Left forelimb (tissue), 1 donor: ENCODE data around the gene PIGR.

Experiments used
- DNase-seq: peaks from one replicate; pipeline ENCODE4 v3.0.0-alpha.2; 2018; ENCODE audit warnings: low spot score

PIGR gene

DNA sequence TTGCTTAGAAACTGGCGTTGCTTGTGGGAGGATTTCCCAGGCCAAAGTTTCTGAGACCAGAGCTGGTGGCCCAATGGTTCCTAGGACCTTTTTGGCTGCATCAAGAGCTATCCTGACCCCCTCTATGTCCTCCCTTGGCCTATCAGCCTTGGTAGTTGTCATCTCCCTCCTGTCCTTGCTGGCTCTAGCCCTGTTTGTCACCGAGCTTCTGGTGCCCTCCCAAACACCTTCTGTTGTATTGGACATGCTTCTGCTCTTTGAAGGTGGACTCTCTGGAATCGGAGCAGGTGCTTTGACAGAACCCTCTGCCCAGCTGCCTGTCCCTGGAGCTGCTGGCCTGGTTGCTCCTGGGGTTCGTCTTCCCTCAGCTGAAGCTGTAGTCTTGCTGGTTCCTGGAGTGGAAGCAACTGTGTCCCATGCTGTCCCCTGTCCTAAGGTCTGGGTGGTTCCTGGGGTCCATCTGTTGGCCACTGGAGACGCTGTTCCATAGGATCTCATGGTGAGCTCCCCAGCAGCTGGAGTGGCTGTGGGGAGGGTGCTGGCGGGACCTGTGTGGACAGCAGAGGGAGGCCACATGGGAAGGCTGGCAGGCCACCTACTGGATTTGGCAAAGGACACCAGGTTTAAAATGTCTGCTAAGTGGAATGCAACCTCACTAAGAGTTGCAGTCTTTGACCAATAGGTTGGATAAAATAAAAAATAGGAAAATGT is 14.6 kb upstream of the PIGR start:
- DNase-seq = no peak

DNA sequence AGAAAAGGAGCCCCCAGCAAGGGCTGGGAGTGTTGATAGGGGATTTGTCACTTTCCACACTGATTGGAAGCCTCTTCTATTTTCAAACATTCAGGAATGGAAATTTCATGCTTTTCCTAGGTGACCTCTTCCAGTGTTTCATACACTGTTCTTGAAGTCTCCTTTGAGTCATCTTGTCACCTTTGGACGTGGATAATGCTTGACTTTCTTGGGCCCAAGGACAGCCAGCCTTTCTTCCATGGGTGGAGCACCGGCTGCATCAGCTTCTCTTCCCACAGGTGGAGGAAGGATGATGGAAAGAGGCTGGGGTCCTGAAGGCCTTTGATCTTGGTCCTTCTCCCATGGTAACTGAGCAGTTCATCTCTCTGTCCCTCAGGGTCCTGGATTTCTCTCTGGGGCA is 11.9 kb upstream of the PIGR start:
- no peak for DNase-seq

DNA sequence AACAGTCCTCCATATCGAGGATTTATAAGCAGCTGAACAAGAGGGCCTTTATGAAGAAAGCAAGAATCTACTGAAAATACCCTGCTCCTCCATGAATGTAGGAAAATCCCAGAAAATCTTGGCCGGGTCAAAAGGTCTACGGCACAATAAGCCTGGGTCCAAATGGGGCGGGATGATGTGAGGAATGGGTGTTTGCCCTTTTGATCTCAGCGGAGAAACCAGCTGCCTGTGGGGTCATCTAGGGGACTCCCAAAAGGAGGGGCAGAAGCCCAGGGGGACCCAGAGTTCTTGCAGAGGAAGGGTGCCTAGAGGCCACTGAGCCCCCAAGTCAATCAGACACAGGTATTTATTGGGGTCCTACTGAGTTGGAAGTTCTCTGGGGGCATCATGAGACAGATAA is 11.4 kb upstream of the PIGR start:
- no peak for DNase-seq

DNA sequence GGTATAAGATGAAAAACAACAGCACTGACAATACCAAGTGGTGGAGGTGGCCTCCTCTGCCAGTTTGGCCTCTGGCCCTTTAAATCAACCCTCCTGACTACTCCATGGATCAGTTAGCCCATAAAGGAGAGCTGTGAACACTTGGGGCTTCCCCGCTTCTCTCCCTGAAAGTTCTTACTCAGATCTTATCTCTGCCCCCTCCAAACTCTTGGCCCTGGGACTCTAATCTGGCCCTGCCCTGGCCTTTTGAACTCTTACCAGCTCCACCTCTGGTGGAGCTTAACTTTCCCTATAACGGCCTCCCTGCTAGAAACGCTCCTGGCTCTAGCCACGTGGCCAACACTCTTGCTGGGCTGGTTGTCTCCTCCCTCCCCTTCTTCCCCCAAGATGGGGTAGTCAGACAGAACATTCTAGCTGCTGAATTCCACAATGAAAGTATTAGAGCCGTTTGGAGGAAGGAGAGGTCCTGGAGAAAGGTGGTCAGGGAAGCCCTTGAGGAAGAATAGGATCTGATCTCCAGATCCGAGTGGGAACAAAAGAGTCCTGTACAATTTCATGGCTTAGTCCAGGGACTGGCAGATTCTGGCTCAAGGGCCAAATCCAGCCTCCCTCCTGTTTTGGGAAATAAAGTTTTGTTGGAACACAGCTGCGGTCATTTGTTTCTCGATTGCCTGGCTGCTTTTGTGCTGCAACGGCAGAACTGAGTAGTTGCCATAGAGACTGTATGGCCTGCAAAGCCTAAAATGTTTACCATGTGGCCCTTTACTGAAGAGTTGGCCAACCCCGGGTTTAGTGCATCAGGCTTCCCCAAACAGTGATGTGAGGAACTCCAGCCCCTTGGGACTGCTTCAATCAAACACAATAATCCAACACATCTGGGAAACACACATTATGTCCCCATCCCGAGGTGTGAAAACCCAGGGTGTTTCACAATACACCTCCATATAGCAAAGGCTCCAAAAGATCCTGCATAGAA is 9.5 kb upstream of the PIGR start:
- no peak for DNase-seq

DNA sequence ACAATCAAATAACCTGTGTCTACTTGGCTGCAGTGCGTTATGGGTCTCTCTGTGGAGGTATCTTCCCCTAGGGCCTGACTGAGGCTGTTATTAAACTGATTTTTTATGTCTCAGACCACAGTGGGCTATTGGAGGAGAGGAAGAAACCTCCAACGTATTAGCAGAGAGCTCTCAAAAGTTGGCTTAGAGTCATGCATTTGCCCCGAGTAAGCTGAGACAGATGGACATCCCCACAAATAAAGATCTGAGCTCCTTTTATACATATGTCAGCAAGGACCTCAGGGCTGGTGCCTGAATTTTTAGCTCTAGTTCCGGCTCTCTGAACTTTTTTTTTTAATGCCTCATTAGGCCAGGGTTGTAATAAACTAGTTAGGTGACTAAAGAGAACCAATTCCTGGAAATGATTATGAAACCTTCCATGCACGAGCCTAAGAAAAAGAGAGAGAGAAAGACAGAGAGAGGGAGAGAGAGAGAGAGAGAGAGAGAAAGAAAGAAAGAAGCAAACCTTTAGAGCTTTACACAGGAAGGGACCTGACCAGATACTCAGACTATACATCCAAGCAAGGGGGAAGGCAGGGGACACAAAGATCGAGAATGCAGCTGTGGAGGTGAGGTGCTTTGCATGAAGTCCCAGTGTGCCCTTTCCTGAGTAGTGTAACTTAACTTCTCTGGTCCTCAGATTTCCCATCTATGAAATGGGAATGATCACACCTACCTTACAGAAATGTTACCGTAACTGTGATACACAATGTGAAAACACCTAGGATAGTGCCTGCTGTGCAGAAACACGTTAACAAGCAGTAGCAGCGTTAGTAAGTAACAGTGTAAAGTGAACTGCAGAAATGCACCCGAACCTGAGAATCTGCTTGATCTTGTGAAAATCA is 8.4 kb upstream of the PIGR start:
- no peak for DNase-seq

DNA sequence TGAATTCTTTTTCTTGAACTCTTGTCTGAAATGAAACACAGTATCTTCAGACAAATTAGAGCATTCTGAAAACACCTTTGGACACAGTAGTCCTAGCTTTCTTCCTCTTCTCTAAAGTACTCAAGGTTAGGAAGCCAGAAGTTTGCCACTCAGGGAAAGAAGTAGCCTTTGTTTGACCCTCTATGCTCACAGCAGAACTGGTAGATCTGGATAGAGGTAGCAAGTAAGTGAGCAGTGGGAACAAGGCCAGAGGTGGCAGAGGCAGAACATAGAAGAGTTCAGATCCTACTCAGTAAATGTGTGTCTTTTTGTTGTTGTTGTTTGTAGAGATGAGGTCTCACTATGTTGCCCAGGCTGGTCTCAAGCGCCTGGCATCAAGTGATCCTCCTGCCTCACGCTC is 7.4 kb upstream of the PIGR start:
- DNase-seq = no peak

DNA sequence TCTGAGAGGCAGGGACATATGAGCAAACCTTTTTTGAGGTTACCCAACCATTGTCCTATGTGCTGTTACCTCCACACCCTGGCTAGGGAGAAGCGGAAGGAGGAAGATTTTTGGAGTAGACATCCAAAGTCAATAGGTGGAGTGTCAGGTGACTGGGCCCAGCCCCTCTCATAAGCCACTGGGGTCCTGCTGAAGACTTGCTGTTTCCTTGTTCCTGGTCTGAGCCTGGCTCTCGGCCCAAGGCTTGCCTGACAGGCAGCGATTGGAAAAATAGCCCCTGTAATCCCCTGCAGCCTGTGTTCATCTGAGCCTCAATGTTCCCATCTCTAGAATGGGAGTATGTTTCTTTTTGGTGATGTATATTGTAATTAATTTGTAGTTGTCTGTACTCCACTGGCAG is 6.9 kb upstream of the PIGR start:
- no peak for DNase-seq

DNA sequence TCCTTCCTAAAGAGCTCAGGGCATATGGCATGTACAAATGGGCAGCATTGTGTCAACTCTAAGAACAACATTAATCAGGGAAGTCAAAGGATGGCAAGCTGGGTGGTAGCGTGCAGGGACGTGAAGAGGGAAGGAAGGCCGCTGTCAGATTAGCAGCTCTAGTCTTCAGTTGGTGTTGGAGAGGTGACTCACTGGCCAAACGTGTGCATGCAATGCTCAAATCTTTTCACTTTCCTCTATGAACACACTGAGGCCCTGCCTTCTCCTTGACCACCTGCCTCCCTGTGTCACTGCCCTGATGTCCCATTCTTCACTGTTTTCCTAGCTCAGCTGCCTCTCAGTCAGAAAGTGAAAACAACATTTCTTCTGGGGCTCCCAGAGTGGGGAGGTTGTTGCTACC is 5.9 kb upstream of the PIGR start:
- DNase-seq = no peak

DNA sequence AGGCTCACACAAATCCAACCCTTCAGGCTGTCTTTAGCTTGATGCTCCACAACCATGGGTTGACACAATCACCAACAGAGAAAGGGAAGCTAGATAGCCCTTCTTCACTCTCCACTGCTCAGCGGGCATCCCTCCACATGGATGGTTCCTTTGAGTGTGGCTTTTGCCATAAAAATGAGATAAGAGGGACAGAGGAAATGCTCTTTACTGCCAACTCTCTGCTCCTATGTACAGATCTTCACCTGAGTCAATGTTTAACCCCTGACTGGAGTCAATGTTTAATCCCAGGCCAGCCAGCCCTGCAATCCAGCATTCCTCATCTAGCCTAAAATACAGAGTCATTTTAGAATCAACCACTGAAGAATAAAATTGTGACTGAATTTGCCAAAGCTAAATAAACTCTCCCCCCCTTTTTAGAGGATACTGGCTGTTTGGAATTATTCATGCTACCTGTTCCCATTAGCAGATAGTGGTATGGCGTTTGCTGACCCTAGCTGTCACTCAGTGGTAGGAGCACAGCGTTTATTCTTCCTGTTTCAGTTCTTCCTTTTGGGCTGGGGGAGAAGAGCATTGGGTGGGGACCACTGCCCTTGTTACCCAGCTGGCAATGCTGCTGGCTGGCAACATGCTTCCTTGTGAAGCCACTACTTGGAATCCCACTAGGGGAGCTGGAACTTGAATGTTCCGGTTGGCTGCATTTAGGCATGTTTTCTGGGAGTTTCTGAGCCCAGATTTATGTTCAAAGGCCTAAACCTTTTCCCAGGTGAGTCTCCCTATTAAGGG is 5.2 kb upstream of the PIGR start:
- DNase-seq = no peak

DNA sequence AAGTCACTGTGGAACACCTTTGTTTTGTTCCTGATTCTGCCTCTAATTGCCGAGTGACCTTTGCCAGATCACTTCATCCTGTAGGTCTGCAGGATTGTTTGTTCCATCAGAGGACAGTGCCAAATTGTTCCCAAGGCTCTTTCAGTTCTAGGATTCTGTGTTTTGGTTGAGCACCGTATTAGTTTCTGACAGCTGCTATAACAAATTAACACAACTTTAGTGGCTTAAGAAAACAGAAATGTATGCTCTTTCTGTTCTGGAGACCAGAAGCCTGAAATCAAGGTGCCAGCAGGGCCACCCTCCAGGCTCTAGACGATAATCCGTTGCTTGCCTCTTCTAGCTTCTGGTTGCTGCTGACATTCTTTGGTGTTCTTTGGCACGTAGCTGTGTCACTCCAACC is 3.4 kb upstream of the PIGR start:
- no peak for DNase-seq

DNA sequence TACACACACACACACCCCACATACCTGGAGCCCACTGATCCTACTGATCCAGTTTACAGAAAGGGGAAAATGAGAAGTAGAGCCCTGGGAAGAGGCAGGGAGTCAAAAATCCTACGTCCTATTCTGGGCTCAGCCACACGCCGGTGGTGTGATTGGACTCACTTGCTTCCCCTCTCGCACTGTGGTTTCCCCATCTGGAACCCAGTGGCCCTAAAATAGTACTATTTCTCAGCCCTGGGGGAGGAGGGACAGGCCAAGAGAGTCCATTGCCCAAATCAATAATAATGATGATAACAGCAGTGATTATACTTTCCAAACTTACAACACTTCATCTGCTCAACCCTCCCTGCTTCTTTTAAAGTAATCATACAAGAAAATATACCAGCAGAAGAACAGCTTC is 2.9 kb upstream of the PIGR start:
- no peak for DNase-seq

DNA sequence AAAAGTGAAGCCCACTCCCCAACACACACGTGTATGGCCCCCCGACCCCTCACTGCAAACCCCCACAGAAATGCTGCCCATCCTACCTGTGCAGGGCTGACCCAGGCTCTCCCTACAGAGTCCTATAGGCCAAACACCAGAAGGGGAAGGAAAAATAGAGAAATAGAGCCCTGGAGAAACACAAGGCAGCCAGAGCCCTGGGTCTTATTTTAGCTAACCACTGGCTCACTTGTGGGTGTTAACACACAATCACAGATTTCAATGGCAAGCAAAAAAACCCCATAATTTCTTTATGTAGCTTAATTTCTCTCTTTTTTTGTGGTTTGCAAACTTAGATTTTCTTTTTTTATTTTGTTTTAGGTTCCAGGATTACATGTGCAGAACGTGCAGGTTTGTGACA is 989 bp upstream of the PIGR start:
- no peak for DNase-seq

DNA sequence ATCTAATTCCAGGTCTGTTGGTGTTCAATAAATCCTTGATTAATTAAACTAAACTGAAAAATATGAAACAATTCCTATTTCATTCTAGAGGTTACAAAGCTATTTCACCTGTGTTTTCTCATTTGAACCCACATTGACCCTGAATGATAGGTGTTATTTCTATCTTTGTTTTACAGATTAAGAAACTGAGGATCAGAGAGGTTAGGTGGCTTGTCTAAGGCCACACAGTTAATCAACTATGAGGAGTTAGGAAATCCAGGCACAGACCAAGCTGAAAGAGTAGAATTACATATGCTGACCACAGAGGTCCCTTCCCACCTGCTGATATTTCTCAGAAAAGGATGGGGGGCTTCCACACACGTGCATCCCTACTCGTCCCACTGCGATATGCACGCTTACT is 487 bp downstream of the PIGR start:
- DNase-seq = no peak

DNA sequence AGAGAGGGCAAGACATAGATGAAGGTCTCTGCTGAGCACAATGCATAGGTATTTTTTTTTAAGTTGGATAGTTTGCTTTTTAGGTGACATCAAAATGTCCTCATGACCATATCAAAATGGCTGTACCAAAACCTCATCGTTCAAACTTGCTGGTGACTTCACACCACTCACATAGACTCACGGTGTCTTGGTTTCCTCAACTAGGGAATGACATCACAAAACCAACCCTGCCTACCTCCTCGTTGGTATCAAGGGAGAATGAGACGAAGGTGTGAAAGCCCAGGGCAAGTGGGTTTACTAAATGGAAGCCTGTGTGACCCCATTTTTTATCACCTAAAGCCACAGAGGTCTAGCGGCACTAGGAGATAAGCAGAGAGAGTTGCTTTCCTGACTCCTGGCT is 1.6 kb downstream of the PIGR start:
- DNase-seq = no peak

DNA sequence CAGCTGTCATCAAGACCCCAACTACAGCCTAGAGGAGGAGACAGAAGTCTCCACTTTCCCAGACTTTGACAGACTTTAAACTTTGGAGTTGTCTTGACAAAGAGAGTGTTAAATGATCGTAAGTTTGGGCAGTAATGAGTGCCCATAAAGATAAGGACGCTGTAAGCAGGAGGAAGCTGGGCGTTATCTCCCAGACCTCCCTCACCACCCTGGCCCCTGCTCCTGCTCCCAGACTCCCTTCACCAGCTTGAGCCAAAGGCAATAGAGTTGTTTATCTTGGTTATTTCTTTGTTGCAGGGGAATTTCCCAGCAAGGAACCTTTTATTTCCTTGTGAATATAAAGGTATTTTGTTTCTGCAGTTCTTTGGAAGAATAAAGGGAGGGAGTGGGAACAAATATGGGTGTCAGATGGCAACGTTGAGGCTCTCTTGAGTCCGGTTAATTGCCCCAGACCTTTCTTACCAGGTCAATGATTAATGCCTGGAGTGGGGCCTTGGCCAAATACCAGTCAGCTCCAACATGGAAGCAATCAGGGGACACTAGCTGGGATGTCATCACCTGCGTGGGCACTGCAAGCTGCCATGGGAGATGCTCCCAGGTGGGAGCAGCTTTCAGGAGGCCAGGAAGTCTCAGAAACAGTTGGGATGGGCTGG is 4.4 kb downstream of the PIGR start:
- no peak for DNase-seq

DNA sequence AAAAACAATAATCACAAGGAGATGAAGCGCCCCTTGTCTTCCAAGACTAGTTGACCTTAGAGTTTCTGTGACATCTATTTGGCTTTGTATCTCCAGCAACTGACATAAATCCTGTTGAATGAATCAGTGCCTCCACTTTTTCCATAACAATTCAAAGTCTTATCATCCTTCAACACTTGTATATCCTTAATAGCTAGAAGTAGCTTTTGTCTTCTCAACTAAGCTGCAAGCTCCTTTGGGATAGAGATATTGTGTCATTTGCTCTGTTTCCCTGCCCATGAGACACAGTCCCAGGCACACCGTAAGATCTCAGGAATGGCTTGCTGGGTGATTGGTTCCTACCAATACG is 5.7 kb downstream of the PIGR start:
- no peak for DNase-seq

DNA sequence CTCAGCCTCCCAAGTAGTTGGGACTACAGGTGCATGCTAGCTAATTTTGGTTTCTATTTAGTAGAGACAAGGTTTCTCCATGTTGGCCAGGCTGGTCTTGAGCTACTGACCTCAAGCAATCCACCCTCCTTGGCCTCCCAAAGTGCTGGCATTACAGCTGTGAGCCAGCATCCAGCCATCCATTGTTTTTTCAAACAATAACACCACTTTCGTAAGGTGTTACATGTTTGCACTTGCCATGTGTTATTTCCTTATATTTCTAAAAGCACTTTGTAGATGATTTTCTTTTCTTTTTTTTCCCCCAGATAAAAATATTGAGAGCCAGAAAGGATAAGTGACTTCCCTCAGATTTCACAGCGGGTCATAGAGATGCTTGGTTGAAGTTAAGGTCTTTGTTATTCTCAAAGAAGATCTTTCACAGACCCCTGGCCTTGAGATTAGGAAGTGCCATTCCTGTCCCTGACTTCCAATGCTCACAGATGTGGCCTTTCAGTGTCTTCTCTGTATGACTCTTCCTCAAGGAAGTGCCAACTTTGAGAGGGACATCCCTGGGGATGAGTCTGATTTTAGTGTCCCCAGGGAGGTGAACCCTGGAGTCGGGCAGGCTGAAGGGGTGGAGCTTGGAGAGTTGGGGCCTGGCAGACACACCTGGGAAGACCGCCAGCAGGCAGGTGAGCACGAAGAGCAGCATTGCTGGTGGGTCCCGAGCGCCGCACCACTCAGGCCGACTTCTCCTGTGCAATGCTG is 6.3 kb downstream of the PIGR start:
- no peak for DNase-seq

DNA sequence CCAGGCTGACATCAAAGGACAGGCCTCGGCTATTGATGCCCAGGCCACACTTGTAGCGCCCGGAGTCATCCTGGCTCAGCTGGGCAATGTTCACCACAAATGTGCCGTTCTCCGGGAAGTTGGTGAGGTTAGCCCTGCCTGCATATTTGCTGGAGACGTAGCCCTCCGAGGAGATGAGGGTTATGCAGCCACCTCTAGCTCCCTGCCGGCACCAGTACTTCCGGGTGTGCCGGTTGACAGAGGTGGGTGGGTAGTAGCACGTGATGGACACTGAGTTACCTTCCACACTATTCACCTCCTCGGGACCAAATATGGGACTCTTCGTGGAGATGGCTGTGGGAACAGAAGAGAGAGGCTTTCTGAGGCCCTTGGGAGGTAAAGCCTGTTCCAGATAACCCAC is 7.1 kb downstream of the PIGR start:
- DNase-seq = no peak

DNA sequence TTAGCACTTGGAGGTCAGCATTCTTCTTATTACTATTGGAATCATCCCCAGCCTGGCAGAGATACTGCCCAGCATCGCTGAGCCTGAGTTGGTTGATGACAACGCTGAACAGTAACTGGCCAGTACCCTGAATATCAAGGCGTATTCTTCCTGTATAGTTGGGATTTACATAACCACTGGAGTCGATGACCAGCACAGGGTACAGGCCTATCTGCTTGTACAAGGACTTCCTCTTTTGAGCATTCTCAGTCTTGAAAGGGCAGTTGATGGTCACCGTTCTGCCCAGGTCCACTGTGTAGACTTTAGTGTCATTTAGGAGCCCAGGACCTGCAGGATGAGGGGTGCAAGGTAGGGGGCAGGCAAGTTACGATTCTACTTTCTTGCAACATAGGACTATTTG is 8.8 kb downstream of the PIGR start:
- DNase-seq = no peak

DNA sequence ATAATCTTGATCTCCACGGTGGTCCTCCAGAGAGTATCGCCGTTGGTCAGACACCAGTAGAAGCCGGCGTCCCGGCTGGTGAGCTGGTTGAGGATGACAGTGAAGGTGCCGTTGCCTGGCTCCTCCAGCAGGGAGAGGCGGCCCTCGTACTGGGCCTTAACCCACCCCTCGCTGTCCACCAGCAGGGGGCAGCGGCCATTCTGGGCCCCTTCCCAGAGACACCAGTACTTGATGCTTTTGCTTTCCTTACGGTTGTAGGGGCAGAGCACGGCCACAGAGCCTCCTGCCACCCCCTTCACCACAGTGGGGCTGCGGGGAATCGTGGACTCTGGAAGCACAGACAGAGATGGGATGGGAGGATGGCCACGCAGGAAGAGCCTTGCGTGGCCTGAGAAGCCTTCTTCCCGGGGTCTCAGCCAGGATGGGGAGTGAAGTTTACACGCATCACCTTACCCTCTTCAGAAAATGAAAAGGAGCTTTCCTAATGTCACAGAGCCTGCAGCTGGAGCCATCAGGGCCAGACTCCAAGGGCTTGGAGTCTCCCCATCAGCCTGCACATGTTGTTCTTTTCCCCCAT is 10.7 kb downstream of the PIGR start:
- DNase-seq = no peak
